Hypothalamus (tissue), 51 donors: ENCODE measurements around the gene NEMP1.
"Not testable (repeated sequence)": the region's sequence is repeated elsewhere in the genome, so short reads cannot be mapped to it uniquely, and the experiment has no call there.

Source experiments
- DNase-seq, 51 donors: peaks; one replicate each; lab custom pipeline; 2025; lab: John Stamatoyannopoulos, UW

The NEMP1 gene

GRCh38 chr12:57078519-57079404, at the start of gene NEMP1:
Gene NEMP1, minus strand, starts transcription at chr12:57078791. Its CDS starts 46 bp downstream, at chr12:57078745.
- peak; percentile 42 to 99 (median 97) for DNase-seq

GRCh38 chr12:57127726-57128518, 49.3 kb upstream of the NEMP1 start, which contains the start of gene LRP1:
Gene LRP1, plus strand, starts transcription at chr12:57128483. Its CDS starts 482 bp downstream, at chr12:57128965.
- DNase-seq: peak in 50 of 51 donors; percentile 39 to 92 (median 76)

- peak in 28 of 51 donors; percentile 19 to 72 (median 43) for DNase-seq
These were observed 48.6 kb upstream of the NEMP1 start for GRCh38 chr12:57127101-57127725.

- no peak for DNase-seq
These were observed 48.0 kb upstream of the NEMP1 start for GRCh38 chr12:57126561-57126960.

- no peak for DNase-seq
These were observed 47.5 kb upstream of the NEMP1 start for GRCh38 chr12:57126061-57126460.

- peak in 42 of 51 donors; percentile 14 to 85 (median 56) for DNase-seq
These were observed 45.8 kb upstream of the NEMP1 start for GRCh38 chr12:57124261-57124877.

- no peak for DNase-seq
These were observed 45.2 kb upstream of the NEMP1 start for GRCh38 chr12:57123813-57124212.

GRCh38 chr12:57120718-57121117, 42.1 kb upstream of the NEMP1 start:
- not testable (repeated sequence) for DNase-seq

GRCh38 chr12:57119294-57120085, 40.9 kb upstream of the NEMP1 start:
- no peak for DNase-seq

- DNase-seq: no peak
These were observed 40.2 kb upstream of the NEMP1 start for GRCh38 chr12:57118711-57119271.

GRCh38 chr12:57116580-57117281, 38.1 kb upstream of the NEMP1 start:
- DNase-seq: no peak

GRCh38 chr12:57112492-57113294, 34.1 kb upstream of the NEMP1 start:
- DNase-seq: peak in 4 of 51 donors; percentile 49 to 71 (median 70)

- DNase-seq: peak in 27 of 51 donors; percentile 19 to 78 (median 36)
These were observed 32.6 kb upstream of the NEMP1 start, which contains the start of gene STAT6 for GRCh38 chr12:57111031-57111734. Gene STAT6, minus strand, starts transcription at chr12:57111362. Its CDS starts 3,084 bp downstream, at chr12:57108278.

- peak in 10 of 51 donors; percentile 3 to 50 (median 17) for DNase-seq
These were observed 31.8 kb upstream of the NEMP1 start for GRCh38 chr12:57110104-57111030.

- DNase-seq: no peak
These were observed 30.9 kb upstream of the NEMP1 start for GRCh38 chr12:57109207-57110103.
